22Rv1 (cell line): ENCODE data around the gene TMEM240.

Source experiments
- ZFX ChIP-seq: fragments of 450-650 bp; IDR thresholded peaks from 2 replicates; pipeline ENCODE4 v1.6.1; 2017; ENCODE audit warnings: antibody characterized with exemption, borderline replicate concordance
- TF ChIP-seq, protein P1 (sequence below): fragments of 450-650 bp; IDR thresholded peaks from 2 replicates; pipeline ENCODE4 v1.5.1; 2017; ENCODE audit warnings: mild to moderate bottlenecking

DNA sequence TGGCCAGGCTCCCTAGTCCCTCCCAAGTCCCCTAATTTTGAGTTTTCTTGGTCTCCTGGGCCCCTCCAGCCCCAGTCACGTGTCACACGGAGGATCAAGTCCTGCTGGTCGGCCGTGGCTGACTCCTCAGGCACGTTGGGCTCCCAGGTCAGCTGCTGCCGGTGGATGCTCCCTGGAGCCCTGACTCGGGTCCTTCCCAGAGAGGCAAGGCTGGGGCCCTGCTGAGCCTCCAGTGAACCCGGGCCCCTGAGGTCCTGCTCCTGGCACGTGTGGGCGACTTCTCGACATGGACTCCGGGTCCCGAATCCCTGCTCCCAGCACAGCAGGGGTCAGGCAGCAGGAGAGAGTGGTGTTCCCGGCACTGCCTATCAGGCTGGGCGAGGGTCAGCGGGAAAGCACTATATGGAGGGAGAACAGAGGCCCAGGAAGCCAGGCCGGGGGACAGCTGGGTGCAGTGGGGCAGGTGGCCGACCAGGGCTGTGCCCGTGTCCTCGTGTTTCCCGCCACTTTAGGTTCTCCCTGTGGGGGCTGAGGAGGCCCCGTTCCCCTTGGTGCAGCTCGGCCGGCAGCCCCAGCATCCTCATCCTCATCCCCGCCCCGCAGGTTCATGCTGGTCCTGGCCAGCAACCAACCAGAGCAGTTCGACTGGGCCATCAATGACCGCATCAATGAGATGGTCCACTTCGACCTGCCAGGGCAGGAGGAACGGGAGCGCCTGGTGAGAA, 13.2 kb downstream of the TMEM240 start:
- TF ChIP-seq, protein P1, sequence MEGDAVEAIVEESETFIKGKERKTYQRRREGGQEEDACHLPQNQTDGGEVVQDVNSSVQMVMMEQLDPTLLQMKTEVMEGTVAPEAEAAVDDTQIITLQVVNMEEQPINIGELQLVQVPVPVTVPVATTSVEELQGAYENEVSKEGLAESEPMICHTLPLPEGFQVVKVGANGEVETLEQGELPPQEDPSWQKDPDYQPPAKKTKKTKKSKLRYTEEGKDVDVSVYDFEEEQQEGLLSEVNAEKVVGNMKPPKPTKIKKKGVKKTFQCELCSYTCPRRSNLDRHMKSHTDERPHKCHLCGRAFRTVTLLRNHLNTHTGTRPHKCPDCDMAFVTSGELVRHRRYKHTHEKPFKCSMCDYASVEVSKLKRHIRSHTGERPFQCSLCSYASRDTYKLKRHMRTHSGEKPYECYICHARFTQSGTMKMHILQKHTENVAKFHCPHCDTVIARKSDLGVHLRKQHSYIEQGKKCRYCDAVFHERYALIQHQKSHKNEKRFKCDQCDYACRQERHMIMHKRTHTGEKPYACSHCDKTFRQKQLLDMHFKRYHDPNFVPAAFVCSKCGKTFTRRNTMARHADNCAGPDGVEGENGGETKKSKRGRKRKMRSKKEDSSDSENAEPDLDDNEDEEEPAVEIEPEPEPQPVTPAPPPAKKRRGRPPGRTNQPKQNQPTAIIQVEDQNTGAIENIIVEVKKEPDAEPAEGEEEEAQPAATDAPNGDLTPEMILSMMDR: no peak
- TF ChIP-seq ZFX: no peak
